KMS-11 (cell line): ENCODE measurements around the gene ERCC3.

ENCODE experiments used
- H2AFZ ChIP-seq: fragments of 200-600 bp; sonication (generic); 2 replicates; pipeline ENCODE4 v1.6.1; 2016; ENCODE audit warnings: antibody characterized with exemption, mixed run types, low read depth
- H3K27ac ChIP-seq: fragments of 200-600 bp; sonication (generic); 2 replicates; pipeline ENCODE4 v1.6.1; 2016; ENCODE audit warnings: mild to moderate bottlenecking, mixed run types
- H3K27me3 ChIP-seq: fragments of 200-600 bp; sonication (generic); 2 replicates; pipeline ENCODE4 v1.6.1; 2017; ENCODE audit warnings: mild to moderate bottlenecking, low read depth, mixed run types, moderate library complexity; ENCODE audit not compliant: insufficient read depth
- H3K36me3 ChIP-seq: fragments of 200-600 bp; sonication (generic); 2 replicates; pipeline ENCODE4 v1.6.1; 2017; ENCODE audit warnings: mild to moderate bottlenecking, mixed run types; ENCODE audit not compliant: insufficient read depth
- H3K4me1 ChIP-seq: fragments of 200-600 bp; sonication (generic); 2 replicates; pipeline ENCODE4 v1.6.1; 2016; ENCODE audit warnings: mild to moderate bottlenecking, low read depth, mixed run types; ENCODE audit not compliant: poor library complexity, severe bottlenecking
- H3K4me2 ChIP-seq: fragments of 200-600 bp; sonication (generic); 2 replicates; pipeline ENCODE4 v1.7.0; 2016; ENCODE audit warnings: mild to moderate bottlenecking, mixed run types
- H3K4me3 ChIP-seq: fragments of 200-600 bp; sonication (generic); IDR thresholded peaks from 2 replicates; pipeline ENCODE4 v1.6.1; 2017; ENCODE audit warnings: low read depth, low read length, mixed read lengths; ENCODE audit not compliant: insufficient read depth
- H3K79me2 ChIP-seq: fragments of 200-600 bp; sonication (generic); 2 replicates; pipeline ENCODE4 v1.6.1; 2016; ENCODE audit warnings: low read depth, mixed run types; ENCODE audit not compliant: insufficient read depth
- H3K9ac ChIP-seq: fragments of 200-600 bp; sonication (generic); 2 replicates; pipeline ENCODE4 v1.6.1; 2016; ENCODE audit warnings: mild to moderate bottlenecking, mixed run types
- H4K20me1 ChIP-seq: fragments of 200-600 bp; sonication (generic); 2 replicates; pipeline ENCODE4 v1.6.1; 2016; ENCODE audit warnings: mild to moderate bottlenecking, mixed run types; ENCODE audit not compliant: insufficient read depth
- TF ChIP-seq, protein P1 (sequence below): fragments of 200-600 bp; sonication (generic); conservative IDR thresholded peaks from 2 replicates; pipeline ENCODE4 v1.6.1; 2017; ENCODE audit warnings: low read depth, mild to moderate bottlenecking, antibody characterized with exemption, low read length, moderate library complexity, mixed read lengths

The ERCC3 gene

DNA sequence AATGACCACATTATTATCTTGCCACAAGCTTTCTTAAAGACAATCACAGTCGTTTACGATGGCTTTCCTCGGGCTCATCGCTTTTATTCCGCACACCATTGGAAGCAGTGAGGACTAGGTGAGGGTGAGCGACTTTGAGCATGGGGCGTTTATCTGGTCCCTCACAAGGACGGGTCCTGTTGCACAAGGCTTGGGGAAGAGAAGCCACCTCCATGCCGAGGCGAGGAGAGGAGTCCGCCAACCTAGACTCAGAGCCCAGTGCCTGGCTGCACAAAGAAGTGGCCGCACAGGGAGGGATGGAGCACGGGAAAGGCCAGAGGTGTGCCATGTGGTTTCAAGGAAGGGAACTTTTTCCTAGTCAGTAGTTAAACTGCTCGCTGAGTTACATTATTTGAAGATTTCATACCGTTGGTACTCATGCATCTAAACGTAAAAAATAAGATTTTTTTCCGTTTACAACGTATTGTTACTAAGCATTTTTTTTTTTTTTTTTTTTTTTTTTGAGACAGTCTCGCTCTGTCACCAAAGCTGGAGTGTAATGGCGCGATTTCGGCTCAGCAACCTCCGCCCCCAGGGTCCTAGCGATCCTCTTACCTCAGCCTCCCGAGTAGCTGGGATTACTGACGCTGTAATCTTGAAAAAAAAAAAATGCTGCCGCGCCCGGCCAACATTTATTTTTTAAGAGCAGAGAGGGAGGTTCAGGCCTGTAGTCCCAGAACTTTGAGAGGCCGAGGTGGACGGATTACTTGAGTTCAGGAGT lies 73.0 kb downstream of the ERCC3 start:
- Histone ChIP-seq H3K27ac (no peak overlapping the region), H3K9ac (no peak overlapping the region), H3K27me3 (no peaks in the 10 kb centered on the region), H3K4me1 (no peaks in the 10 kb centered on the region), H3K79me2 (no peaks in the 10 kb centered on the region), H2AFZ (no peak overlapping the region), H3K4me3 (no peak overlapping the region), H4K20me1 (no peaks in the 10 kb centered on the region), H3K36me3 (no peaks in the 10 kb centered on the region), H3K4me2 (no peak overlapping the region)
- TF ChIP-seq, protein P1, sequence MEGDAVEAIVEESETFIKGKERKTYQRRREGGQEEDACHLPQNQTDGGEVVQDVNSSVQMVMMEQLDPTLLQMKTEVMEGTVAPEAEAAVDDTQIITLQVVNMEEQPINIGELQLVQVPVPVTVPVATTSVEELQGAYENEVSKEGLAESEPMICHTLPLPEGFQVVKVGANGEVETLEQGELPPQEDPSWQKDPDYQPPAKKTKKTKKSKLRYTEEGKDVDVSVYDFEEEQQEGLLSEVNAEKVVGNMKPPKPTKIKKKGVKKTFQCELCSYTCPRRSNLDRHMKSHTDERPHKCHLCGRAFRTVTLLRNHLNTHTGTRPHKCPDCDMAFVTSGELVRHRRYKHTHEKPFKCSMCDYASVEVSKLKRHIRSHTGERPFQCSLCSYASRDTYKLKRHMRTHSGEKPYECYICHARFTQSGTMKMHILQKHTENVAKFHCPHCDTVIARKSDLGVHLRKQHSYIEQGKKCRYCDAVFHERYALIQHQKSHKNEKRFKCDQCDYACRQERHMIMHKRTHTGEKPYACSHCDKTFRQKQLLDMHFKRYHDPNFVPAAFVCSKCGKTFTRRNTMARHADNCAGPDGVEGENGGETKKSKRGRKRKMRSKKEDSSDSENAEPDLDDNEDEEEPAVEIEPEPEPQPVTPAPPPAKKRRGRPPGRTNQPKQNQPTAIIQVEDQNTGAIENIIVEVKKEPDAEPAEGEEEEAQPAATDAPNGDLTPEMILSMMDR = no peak

DNA sequence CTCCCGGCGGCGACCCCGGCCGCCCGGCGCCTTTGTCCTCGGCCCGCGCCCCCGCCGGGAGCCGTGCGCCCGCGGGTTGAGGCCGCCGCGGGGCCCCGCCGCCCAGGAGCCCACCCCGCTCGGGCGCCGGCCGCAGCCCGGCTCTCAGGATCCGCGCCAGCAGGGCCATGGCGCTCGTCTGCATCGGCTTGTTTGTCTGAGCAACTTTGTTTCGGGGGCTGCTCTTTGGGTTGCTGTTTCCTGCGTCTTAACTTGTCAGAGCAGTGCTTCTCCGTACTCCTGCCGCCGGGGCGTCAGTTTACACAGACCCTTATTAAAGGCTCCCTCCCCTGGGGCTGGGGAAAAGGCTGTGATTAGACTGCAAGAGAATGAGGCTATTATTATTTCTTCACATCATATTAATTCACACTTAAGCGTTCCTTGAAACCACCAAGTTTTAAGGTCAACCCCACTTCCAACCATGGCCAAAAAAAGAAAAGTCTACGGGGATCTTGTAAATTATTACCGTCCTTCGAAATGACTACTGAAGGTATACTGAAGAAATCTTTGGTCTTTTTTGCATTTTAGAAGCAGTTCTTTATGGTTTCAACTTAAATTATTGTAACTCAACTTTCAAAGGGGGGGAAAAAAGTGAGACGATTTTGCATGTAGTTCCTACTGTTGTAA lies 73.7 kb downstream of the ERCC3 start, which contains the start of gene CYP27C1:
CYP27C1 (minus strand) TSS at position 198 of the 666 bp plus-strand sequence; CDS start at position 169, 29 bp downstream.
- H3K27ac ChIP-seq = no peak within 1 kb of the TSS
- no peak within 1 kb of the TSS for H3K4me3 ChIP-seq
- H3K4me2 ChIP-seq = no peak within 1 kb of the TSS
- no peak within 1 kb of the TSS for H3K9ac ChIP-seq
- TF ChIP-seq, protein P1 = no peak
- H3K36me3 ChIP-seq = no peaks in the 10 kb centered on the region
- no peaks in the 10 kb centered on the region for H3K27me3 ChIP-seq
- no peak within 1 kb of the TSS for H2AFZ ChIP-seq
- no peaks in the 10 kb centered on the region for H3K4me1 ChIP-seq
- H4K20me1 ChIP-seq = no peaks in the 10 kb centered on the region
- H3K79me2 ChIP-seq = no peaks in the 10 kb centered on the region

DNA sequence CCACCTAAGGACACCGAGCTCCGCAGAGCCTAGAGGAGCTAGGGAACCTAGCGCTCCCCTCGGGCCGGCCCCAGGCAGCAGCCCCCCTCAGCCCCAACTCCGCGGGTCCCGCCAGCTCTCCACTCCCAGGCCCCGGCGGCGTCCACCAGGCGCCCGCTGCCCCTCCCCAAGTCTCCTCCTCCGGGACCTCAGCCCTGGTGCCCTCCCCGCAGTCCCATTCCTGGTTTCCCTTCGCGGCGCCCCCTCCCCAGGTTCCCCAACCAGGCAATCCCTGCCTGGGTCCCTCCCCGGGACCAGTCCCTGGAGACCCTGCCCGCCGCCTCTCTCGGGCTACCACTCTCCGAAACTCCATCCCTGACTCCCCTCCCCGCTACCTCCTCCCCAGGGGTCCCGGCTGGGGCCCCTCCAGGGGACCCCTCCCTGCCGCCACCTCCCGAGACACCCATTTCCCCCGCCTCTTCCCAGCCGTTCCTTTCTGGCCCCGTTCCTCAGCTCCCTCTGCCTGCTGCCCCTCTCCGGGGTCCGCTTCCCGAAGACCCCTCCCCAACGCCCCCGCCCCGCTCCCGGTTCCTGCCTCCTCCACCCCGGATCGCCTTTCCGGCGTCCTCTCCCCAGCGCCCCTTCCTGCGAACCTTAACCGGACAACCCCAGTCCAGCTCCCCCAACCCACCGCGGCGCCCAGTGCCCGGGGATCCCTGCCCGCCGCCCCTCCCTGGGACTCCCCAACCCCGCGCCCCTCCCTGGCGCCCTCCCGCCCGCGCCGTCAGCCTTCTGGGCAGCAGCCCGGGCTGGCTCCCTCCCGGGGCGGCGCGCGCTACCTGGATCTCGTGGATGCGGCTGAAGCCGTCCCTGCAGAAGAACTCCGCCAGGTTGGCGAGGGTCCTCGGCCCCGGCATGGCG lies 74.5 kb downstream of the ERCC3 start:
- no peaks in the 10 kb centered on the region for H4K20me1 ChIP-seq
- H3K79me2 ChIP-seq = no peaks in the 10 kb centered on the region
- H3K4me3 ChIP-seq = no peak overlapping the region
- no peaks in the 10 kb centered on the region for H3K36me3 ChIP-seq
- no peak overlapping the region for H3K9ac ChIP-seq
- H3K4me2 ChIP-seq = no peak overlapping the region
- no peak overlapping the region for H2AFZ ChIP-seq
- H3K4me1 ChIP-seq = no peaks in the 10 kb centered on the region
- TF ChIP-seq, protein P1 = no peak
- H3K27me3 ChIP-seq = no peaks in the 10 kb centered on the region
- no peak overlapping the region for H3K27ac ChIP-seq

DNA sequence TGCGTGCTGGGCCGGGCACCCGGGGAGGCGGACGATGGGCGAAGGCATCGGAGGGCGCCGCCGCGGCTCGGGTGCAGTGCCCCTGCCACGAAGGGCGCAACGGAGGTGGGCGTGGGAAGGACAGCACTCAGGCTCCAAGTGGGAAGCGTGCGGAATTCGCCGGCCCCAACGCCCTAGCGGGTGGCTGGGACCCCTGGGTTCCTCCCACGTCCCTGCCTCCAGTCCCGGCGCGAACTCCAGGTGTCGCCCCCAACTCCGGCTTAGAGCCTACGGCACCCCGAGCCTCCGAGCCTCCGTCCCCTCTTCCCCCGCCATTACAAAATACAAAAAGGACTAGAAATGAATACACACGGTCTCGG lies 75.2 kb downstream of the ERCC3 start:
- no peaks in the 10 kb centered on the region for H3K27me3 ChIP-seq
- H3K4me1 ChIP-seq = no peaks in the 10 kb centered on the region
- no peak overlapping the region for H3K27ac ChIP-seq
- H3K79me2 ChIP-seq = no peaks in the 10 kb centered on the region
- H3K4me2 ChIP-seq = no peak overlapping the region
- no peaks in the 10 kb centered on the region for H3K36me3 ChIP-seq
- no peak overlapping the region for H2AFZ ChIP-seq
- H3K9ac ChIP-seq = no peak overlapping the region
- no peaks in the 10 kb centered on the region for H4K20me1 ChIP-seq
- TF ChIP-seq, protein P1 = no peak
- no peak overlapping the region for H3K4me3 ChIP-seq
